H1 (cell line): ENCODE data around the gene WWP2. TPM values are rescaled to one million over a fixed set of nuclear protein-coding genes. Genes with fewer than 3 reads are reported as not detected.

Source experiments
- POLR2AphosphoS5 ChIP-seq: IDR thresholded peaks from 2 replicates; pipeline ENCODE4 v1.6.1; 2011; ENCODE audit warnings: low read depth, low read length
- POU5F1 ChIP-seq: IDR thresholded peaks from 2 replicates; pipeline ENCODE4 v1.6.1; 2011; ENCODE audit warnings: low read depth, mild to moderate bottlenecking, low read length, moderate library complexity
- polyA plus RNA-seq, 7 experiments: library from polyadenylated mRNA; depleted of rRNA in 3 of 7; stranded (reverse) in 5 of 7; unstranded in 2 of 7; fragments of >200 nt in 5 of 7; fragments of 200-250 nt in 2 of 7; gene quantifications; 1 replicate in 5 of 7; 2 replicates in 1 of 7; 4 replicates in 1 of 7; pipeline versions ENCODE4 v1.2.1 to v1.2.3, GENCODE V29; 2011 to 2013; ENCODE audit warnings: missing spikeins in 2 of 7, mixed read lengths in 2 of 7
- total RNA-seq: library from RNA; stranded (reverse); fragmentation: NEBNext Ultra II Directional; extraction: Animal tissue kit (Norgen Biotek cat#: 25700); gene quantifications from 2 replicates; pipeline ENCODE4 v1.2.1, GENCODE V29; 2021
- TF ChIP-seq, protein P1 (sequence below): fragments of 300-600 bp; sonication (generic); IDR thresholded peaks from 2 replicates; pipeline ENCODE4 v1.7.1; 2012; ENCODE audit warnings: low read length, moderate library complexity, mild to moderate bottlenecking, inconsistent platforms; ENCODE audit not compliant: insufficient replicate concordance

The WWP2 gene
- total and polyA plus RNA-seq, 2 of the 8 experiments (the other 6 are each of a cell fraction or from before 2014, with no cell fraction given), result 14.1 to 42.2 TPM

DNA sequence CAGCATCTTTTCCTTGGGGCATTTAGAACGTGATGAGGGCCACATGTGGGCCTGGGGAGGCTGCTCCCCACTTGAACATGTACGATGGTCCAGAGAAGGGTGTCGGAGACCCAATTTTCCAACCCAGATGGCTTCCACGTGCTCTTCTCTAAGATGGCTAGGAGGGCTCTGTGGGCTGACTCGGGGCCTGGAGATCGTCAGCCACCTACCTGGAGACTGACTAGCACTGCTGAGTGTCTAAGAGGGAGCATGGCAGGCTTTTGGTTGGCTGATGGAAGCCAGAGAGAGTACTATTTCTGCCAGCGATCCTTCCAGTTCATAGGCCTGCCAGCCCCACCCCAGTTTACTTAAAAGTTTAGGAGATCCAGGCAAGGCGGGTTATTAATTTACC is 128.8 kb downstream of the WWP2 start (continued):
- TF ChIP-seq, protein P1, sequence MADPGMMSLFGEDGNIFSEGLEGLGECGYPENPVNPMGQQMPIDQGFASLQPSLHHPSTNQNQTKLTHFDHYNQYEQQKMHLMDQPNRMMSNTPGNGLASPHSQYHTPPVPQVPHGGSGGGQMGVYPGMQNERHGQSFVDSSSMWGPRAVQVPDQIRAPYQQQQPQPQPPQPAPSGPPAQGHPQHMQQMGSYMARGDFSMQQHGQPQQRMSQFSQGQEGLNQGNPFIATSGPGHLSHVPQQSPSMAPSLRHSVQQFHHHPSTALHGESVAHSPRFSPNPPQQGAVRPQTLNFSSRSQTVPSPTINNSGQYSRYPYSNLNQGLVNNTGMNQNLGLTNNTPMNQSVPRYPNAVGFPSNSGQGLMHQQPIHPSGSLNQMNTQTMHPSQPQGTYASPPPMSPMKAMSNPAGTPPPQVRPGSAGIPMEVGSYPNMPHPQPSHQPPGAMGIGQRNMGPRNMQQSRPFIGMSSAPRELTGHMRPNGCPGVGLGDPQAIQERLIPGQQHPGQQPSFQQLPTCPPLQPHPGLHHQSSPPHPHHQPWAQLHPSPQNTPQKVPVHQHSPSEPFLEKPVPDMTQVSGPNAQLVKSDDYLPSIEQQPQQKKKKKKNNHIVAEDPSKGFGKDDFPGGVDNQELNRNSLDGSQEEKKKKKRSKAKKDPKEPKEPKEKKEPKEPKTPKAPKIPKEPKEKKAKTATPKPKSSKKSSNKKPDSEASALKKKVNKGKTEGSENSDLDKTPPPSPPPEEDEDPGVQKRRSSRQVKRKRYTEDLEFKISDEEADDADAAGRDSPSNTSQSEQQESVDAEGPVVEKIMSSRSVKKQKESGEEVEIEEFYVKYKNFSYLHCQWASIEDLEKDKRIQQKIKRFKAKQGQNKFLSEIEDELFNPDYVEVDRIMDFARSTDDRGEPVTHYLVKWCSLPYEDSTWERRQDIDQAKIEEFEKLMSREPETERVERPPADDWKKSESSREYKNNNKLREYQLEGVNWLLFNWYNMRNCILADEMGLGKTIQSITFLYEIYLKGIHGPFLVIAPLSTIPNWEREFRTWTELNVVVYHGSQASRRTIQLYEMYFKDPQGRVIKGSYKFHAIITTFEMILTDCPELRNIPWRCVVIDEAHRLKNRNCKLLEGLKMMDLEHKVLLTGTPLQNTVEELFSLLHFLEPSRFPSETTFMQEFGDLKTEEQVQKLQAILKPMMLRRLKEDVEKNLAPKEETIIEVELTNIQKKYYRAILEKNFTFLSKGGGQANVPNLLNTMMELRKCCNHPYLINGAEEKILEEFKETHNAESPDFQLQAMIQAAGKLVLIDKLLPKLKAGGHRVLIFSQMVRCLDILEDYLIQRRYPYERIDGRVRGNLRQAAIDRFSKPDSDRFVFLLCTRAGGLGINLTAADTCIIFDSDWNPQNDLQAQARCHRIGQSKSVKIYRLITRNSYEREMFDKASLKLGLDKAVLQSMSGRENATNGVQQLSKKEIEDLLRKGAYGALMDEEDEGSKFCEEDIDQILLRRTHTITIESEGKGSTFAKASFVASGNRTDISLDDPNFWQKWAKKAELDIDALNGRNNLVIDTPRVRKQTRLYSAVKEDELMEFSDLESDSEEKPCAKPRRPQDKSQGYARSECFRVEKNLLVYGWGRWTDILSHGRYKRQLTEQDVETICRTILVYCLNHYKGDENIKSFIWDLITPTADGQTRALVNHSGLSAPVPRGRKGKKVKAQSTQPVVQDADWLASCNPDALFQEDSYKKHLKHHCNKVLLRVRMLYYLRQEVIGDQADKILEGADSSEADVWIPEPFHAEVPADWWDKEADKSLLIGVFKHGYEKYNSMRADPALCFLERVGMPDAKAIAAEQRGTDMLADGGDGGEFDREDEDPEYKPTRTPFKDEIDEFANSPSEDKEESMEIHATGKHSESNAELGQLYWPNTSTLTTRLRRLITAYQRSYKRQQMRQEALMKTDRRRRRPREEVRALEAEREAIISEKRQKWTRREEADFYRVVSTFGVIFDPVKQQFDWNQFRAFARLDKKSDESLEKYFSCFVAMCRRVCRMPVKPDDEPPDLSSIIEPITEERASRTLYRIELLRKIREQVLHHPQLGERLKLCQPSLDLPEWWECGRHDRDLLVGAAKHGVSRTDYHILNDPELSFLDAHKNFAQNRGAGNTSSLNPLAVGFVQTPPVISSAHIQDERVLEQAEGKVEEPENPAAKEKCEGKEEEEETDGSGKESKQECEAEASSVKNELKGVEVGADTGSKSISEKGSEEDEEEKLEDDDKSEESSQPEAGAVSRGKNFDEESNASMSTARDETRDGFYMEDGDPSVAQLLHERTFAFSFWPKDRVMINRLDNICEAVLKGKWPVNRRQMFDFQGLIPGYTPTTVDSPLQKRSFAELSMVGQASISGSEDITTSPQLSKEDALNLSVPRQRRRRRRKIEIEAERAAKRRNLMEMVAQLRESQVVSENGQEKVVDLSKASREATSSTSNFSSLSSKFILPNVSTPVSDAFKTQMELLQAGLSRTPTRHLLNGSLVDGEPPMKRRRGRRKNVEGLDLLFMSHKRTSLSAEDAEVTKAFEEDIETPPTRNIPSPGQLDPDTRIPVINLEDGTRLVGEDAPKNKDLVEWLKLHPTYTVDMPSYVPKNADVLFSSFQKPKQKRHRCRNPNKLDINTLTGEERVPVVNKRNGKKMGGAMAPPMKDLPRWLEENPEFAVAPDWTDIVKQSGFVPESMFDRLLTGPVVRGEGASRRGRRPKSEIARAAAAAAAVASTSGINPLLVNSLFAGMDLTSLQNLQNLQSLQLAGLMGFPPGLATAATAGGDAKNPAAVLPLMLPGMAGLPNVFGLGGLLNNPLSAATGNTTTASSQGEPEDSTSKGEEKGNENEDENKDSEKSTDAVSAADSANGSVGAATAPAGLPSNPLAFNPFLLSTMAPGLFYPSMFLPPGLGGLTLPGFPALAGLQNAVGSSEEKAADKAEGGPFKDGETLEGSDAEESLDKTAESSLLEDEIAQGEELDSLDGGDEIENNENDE, result no peak
- TF ChIP-seq POLR2AphosphoS5 (no peak), POU5F1 (no peak)
